ENCODE data around the gene FAM43A. TPM values are rescaled to one million over a fixed set of nuclear protein-coding genes. Genes with fewer than 3 reads are reported as not detected.

The FAM43A gene
- total RNA-seq, 2 donors from 2014 or later: 10.3 to 17.8 TPM

GRCh38 chr3:194688200-194688740, 2.6 kb downstream of the FAM43A start:
- TF ChIP-seq CTCF (IDR thresholded peaks at IDR 0.05): no peak
- Histone ChIP-seq H3K4me3 (peak overlapping the region; percentile 75), H3K9me3 (no peaks in the 10 kb centered on the region), H3K4me1 (ENCODE audit: control insufficient read depth in 1 of 2, low read depth in 2 of 2) (peaks cover 19 to 51% of the 10 kb centered on the region in 2 donors), H3K27ac (no peak overlapping the region), H3K27me3 (replicated peaks; ENCODE audit: insufficient read depth) (no peaks in the 10 kb centered on the region), H3K36me3 (no peaks in the 10 kb centered on the region)
- ATAC-seq (ENCODE audit: insufficient number of reproducible peaks, low FRiP score, low read depth): no peak
- DNase-seq (ENCODE audit: low spot score): no peak

- H3K27ac ChIP-seq: no peak overlapping the region
- DNase-seq (ENCODE audit: low spot score) (no peak), ATAC-seq (ENCODE audit: insufficient number of reproducible peaks, low FRiP score, low read depth) (no peak)
- TF ChIP-seq CTCF (IDR thresholded peaks at IDR 0.05): no peak
- H3K9me3 ChIP-seq: no peaks in the 10 kb centered on the region
- H3K36me3 ChIP-seq: no peaks in the 10 kb centered on the region
- no peaks in the 10 kb centered on the region for H3K27me3 ChIP-seq (replicated peaks; ENCODE audit: insufficient read depth)
- no peak overlapping the region for H3K4me3 ChIP-seq
- H3K4me1 ChIP-seq (ENCODE audit: control insufficient read depth in 1 of 2, low read depth in 2 of 2): peaks cover 19 to 48% of the 10 kb centered on the region in 2 donors
Measured at GRCh38 chr3:194688946-194689345, 3.3 kb downstream of the FAM43A start.

- no peak for TF ChIP-seq CTCF (IDR thresholded peaks at IDR 0.05)
- ATAC-seq (ENCODE audit: insufficient number of reproducible peaks, low FRiP score, low read depth): no peak
- H3K27ac ChIP-seq: no peak overlapping the region
- H3K4me3 ChIP-seq: no peak overlapping the region
- no peaks in the 10 kb centered on the region for H3K9me3 ChIP-seq
- H3K36me3 ChIP-seq: no peaks in the 10 kb centered on the region
- no peaks in the 10 kb centered on the region for H3K27me3 ChIP-seq (replicated peaks; ENCODE audit: insufficient read depth)
- H3K4me1 ChIP-seq (ENCODE audit: control insufficient read depth in 1 of 2, low read depth in 2 of 2): peaks cover 19 to 48% of the 10 kb centered on the region in 2 donors
- DNase-seq (ENCODE audit: low spot score): no peak
Measured at GRCh38 chr3:194689493-194689944, 3.8 kb downstream of the FAM43A start.

GRCh38 chr3:194690501-194691372, 5.1 kb downstream of the FAM43A start:
- no peak for ATAC-seq (ENCODE audit: insufficient number of reproducible peaks, low FRiP score, low read depth)
- no peaks in the 10 kb centered on the region for H3K36me3 ChIP-seq
- H3K27me3 ChIP-seq (replicated peaks; ENCODE audit: insufficient read depth): no peaks in the 10 kb centered on the region
- peaks cover 19 to 41% of the 10 kb centered on the region in 2 donors for H3K4me1 ChIP-seq (ENCODE audit: control insufficient read depth in 1 of 2, low read depth in 2 of 2)
- no peak overlapping the region for H3K4me3 ChIP-seq
- no peaks in the 10 kb centered on the region for H3K9me3 ChIP-seq
- no peak for DNase-seq (ENCODE audit: low spot score)
- TF ChIP-seq CTCF (IDR thresholded peaks at IDR 0.05): no peak
- H3K27ac ChIP-seq: no peak overlapping the region

- Histone ChIP-seq H3K27me3 (replicated peaks; ENCODE audit: insufficient read depth) (no peaks in the 10 kb centered on the region), H3K27ac (no peak overlapping the region), H3K4me1 (ENCODE audit: control insufficient read depth in 1 of 2, low read depth in 2 of 2) (peaks cover 19 to 35% of the 10 kb centered on the region in 2 donors), H3K36me3 (no peaks in the 10 kb centered on the region), H3K9me3 (no peaks in the 10 kb centered on the region), H3K4me3 (no peak overlapping the region)
- no peak for TF ChIP-seq CTCF (IDR thresholded peaks at IDR 0.05)
- ATAC-seq (ENCODE audit: insufficient number of reproducible peaks, low FRiP score, low read depth) (no peak), DNase-seq (ENCODE audit: low spot score) (no peak)
Measured at GRCh38 chr3:194691481-194692283, 6.0 kb downstream of the FAM43A start.
